GM12892 (cell line): ENCODE measurements around the gene IL3.

Source experiments
- POLR2A ChIP-seq: IDR thresholded peaks from 2 replicates; pipeline ENCODE4 v1.6.1; 2011; ENCODE audit warnings: low read depth, low read length, control low read depth
- POLR2AphosphoS5 ChIP-seq: IDR thresholded peaks from 2 replicates; pipeline ENCODE4 v1.6.1; 2011; ENCODE audit warnings: low read depth, low read length, control low read depth
- TAF1 ChIP-seq: IDR thresholded peaks from 2 replicates; pipeline ENCODE4 v1.6.1; 2011; ENCODE audit warnings: low read depth, mild to moderate bottlenecking, control low read depth, low read length, borderline replicate concordance

DNA sequence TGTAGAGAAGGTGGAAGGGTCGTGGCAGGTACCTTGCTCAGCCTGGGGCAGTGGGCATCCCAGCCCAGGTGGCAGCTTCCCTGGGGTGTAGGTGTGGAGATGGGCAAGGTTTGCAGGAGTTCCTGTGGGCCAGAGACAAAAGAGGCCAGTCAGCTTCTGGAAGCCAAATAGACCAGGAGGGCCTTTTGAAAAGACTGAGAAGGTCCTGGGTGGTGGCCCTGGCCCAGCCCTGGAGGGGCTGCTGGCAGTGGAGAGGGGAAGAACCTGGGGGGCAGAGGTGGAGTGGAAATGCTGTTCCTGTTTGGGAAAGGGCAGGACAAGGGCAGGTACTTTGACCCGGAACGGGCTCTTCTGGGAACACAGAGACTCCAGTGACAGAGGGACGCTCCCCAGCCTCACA, 7.0 kb upstream of the IL3 start:
- TF ChIP-seq POLR2A (no peak), POLR2AphosphoS5 (no peak), TAF1 (no peak)
